Karpas-422 (cell line): ENCODE measurements around the gene FAM168B. TPM values are rescaled to one million over a fixed set of nuclear protein-coding genes. Genes with fewer than 3 reads are reported as not detected.

ENCODE experiments used
- DNase-seq: peaks from one replicate; pipeline ENCODE4 v3.0.0-alpha.2; 2015
- H2AFZ ChIP-seq: fragments of 200-600 bp; sonication (generic); 2 replicates; pipeline ENCODE4 v1.6.1; 2014; ENCODE audit warnings: antibody characterized with exemption, low read length, mixed read lengths
- H3K27ac ChIP-seq: fragments of 200-600 bp; sonication (generic); 2 replicates; pipeline ENCODE4 v1.5.1; 2014; ENCODE audit warnings: mild to moderate bottlenecking, low read length, moderate library complexity
- H3K27me3 ChIP-seq: fragments of 200-600 bp; sonication (generic); 2 replicates; pipeline ENCODE4 v1.6.1; 2014; ENCODE audit warnings: low read length, mixed read lengths
- H3K36me3 ChIP-seq: fragments of 200-600 bp; sonication (generic); 2 replicates; pipeline ENCODE4 v1.6.1; 2014; ENCODE audit warnings: low read length, mixed read lengths; ENCODE audit not compliant: insufficient read depth
- H3K4me1 ChIP-seq: fragments of 200-600 bp; sonication (generic); 2 replicates; pipeline ENCODE4 v1.6.1; 2014; ENCODE audit warnings: mild to moderate bottlenecking, low read length, mixed read lengths
- H3K4me2 ChIP-seq: fragments of 200-600 bp; sonication (generic); 2 replicates; pipeline ENCODE4 v1.6.1; 2014; ENCODE audit warnings: low read length, low read depth, mild to moderate bottlenecking; ENCODE audit not compliant: poor library complexity, severe bottlenecking
- H3K4me3 ChIP-seq: fragments of 200-600 bp; sonication (generic); 2 replicates; pipeline ENCODE4 v1.5.1; 2014; ENCODE audit warnings: mild to moderate bottlenecking, antibody characterized with exemption, low read length, mixed read lengths
- H3K79me2 ChIP-seq: fragments of 200-600 bp; sonication (generic); 2 replicates; pipeline ENCODE4 v1.6.1; 2014; ENCODE audit warnings: mild to moderate bottlenecking, low read length, mixed read lengths
- H3K9ac ChIP-seq: fragments of 200-600 bp; sonication (generic); 2 replicates; pipeline ENCODE4 v1.6.0; 2014; ENCODE audit warnings: low read length
- H3K9me2 ChIP-seq: fragments of 200-600 bp; sonication (generic), shearing (Covaris generic); replicated peaks from 2 replicates; pipeline ENCODE4 v1.6.0; 2014; ENCODE audit warnings: mild to moderate bottlenecking, low read length, moderate library complexity; ENCODE audit not compliant: insufficient read depth
- H3K9me3 ChIP-seq: fragments of 300-700, 200-600 bp; sonication (generic); 2 replicates; pipeline ENCODE4 v1.6.1; 2014; ENCODE audit warnings: low read length, mixed read lengths
- H4K20me1 ChIP-seq: fragments of 200-600 bp; sonication (generic); 2 replicates; pipeline ENCODE4 v1.6.1; 2014; ENCODE audit warnings: mild to moderate bottlenecking, antibody characterized with exemption, low read length, low read depth; ENCODE audit not compliant: insufficient read depth
- total RNA-seq: library from RNA; depleted of rRNA; stranded (reverse); fragments of >200 nt; shearing (Covaris generic); gene quantifications from 2 replicates; pipeline ENCODE4 v1.2.3, GENCODE V29; 2014; ENCODE audit warnings: low replicate concordance; rRNA removed

The FAM168B gene
- total RNA-seq, 1 experiment from 2014 or later = 43.2 TPM

DNA sequence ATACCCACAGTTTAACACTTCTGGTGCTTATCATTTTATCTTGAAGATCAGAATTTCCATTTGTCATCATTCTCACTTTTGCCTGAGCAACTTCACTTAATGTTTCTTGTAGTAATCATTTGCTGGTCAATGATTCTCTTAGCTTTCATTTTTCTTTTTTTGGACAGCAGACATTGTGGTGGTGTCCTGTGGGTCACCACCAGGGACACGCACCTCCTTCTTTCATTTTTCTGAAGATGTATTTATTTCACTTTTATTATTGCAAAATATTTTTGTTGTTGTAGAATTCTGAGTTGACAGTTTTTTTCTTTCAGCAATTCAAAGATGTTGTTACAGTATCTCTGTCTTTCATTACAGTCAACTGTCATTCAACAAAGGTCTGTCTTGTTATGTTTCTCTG is 84.3 kb downstream of the FAM168B start:
- Histone ChIP-seq H3K36me3 (no peaks in the 10 kb centered on the region), H3K9me3 (no peaks in the 10 kb centered on the region), H2AFZ (no peak overlapping the region), H3K27ac (no peak overlapping the region), H3K4me2 (no peak overlapping the region), H3K9me2 (no peaks in the 10 kb centered on the region), H3K4me1 (no peaks in the 10 kb centered on the region), H3K4me3 (no peak overlapping the region), H3K27me3 (no peaks in the 10 kb centered on the region), H4K20me1 (no peaks in the 10 kb centered on the region), H3K79me2 (no peaks in the 10 kb centered on the region), H3K9ac (no peak overlapping the region)
- no peak for DNase-seq

DNA sequence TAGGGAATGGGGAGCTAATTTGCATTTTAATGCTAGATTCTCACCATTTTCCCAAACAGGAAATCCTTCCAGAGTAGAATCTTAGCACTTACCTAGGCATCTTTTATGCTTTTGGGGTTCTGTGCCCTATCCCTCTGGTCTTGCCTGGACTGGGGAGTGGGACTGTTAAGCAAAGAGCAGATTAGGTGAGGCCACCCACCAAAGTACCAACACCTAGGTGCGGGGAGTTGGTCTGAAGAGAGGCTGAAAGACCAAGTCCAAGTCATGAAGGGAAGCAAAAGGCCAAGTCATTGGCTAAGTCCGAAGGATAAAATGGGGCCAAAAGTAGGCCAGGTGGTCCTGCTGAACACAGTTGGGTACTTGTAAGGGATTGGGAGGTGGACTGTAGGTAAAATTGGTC is 86.7 kb downstream of the FAM168B start:
- H3K4me2 ChIP-seq = no peak overlapping the region
- DNase-seq = no peak
- H3K27ac ChIP-seq = no peak overlapping the region

DNA sequence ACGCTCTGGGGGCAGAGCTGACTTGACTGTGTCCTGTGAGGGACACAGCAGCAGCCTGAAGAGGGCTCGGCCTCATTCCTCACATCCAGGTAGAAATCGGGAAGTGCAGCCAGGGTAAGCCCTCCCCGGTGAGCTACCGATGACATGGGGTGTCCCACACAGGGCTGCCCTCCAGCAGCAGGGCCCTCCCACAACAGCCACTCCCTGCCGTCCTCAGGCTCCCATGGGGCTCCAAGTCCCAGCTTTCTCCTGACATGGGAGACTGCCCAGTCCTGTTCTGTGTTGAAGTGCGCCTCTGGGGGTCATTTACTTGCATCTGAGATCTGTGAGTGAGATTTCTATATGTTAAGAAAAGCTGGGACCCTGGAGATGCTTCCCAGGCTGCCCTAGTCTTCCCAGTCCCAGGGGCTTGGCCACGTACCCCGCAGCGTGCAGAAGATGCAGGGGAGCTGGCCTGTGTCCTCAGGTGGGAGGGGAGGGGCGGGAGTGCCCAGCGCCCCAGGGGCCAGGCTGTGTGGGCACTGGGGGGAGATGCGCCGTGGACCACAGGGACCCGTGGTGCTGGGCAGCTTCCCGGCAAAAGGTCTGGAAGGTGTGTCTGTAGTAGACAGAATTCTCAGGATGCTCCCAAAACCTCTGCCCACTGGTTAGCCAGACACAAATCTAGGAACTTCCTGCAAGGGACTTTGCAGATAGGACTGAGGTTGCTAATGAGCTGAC is 87.9 kb downstream of the FAM168B start:
- DNase-seq = no peak
- Histone ChIP-seq H3K4me1 (no peaks in the 10 kb centered on the region), H3K4me3 (no peak overlapping the region), H3K9me2 (no peaks in the 10 kb centered on the region), H4K20me1 (no peaks in the 10 kb centered on the region), H2AFZ (no peak overlapping the region), H3K9ac (no peak overlapping the region), H3K9me3 (no peaks in the 10 kb centered on the region), H3K27me3 (no peaks in the 10 kb centered on the region), H3K36me3 (no peaks in the 10 kb centered on the region), H3K79me2 (no peaks in the 10 kb centered on the region), H3K4me2 (no peak overlapping the region), H3K27ac (no peak overlapping the region)

More for the DNA sequence above, 86.7 kb downstream of the FAM168B start:
- H3K27me3 ChIP-seq = no peaks in the 10 kb centered on the region
- H3K4me3 ChIP-seq = no peak overlapping the region
- no peaks in the 10 kb centered on the region for H3K4me1 ChIP-seq
- H3K9me3 ChIP-seq = no peaks in the 10 kb centered on the region
- no peaks in the 10 kb centered on the region for H3K9me2 ChIP-seq
- no peak overlapping the region for H2AFZ ChIP-seq
- H4K20me1 ChIP-seq = no peaks in the 10 kb centered on the region
- no peak overlapping the region for H3K9ac ChIP-seq
- H3K79me2 ChIP-seq = no peaks in the 10 kb centered on the region
- H3K36me3 ChIP-seq = no peaks in the 10 kb centered on the region

DNA sequence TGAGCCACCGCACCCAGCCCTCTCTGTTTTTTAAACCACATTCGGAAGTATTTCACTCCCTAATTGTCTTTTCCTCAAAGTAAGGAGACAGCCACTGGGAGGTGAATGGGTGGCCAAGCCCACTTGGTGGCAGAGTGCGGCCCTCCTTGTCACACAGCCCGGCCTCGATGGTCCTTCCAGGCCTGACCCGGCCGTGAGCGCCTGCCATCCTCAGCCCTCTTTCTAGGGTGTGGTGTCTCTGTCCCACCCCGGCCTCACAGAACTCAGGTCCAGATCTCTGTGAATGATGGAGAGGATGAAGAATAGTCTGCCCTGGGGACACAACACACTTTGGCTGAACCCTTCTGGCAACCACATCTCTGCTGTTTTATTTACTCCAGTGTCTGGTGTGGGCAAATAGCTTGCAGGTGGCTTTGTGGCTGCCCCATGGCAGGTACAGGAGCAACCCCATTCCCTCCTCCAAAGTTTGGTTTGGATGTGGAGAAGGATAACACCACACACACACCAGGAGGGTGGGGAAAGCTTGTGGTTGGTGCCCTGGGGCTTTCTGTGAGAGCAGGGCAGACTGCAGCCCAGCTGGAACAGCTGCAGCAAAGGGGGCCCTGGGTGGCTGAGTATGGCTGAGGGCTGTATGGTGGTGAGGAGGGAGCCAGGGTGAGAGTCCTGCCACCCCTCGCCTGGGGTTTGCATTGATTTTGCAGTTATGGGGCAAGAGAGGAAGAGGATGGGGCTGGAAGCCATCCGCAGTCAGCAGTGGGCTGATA is 88.6 kb downstream of the FAM168B start:
- H3K4me3 ChIP-seq = no peak overlapping the region

GRCh38 chr2:130998561-130998960 is 94.7 kb downstream of the FAM168B start:
- Histone ChIP-seq H4K20me1 (no peaks in the 10 kb centered on the region), H3K36me3 (no peaks in the 10 kb centered on the region), H3K9me2 (no peaks in the 10 kb centered on the region), H3K4me3 (no peak overlapping the region), H3K9me3 (no peaks in the 10 kb centered on the region), H3K79me2 (no peaks in the 10 kb centered on the region), H3K4me1 (no peaks in the 10 kb centered on the region), H3K9ac (no peak overlapping the region), H3K27ac (no peak overlapping the region), H3K27me3 (no peaks in the 10 kb centered on the region), H3K4me2 (no peak overlapping the region), H2AFZ (no peak overlapping the region)
- DNase-seq = no peak

More for the DNA sequence above, 88.6 kb downstream of the FAM168B start:
- no peak overlapping the region for H3K4me2 ChIP-seq
- no peaks in the 10 kb centered on the region for H3K79me2 ChIP-seq
- H4K20me1 ChIP-seq = no peaks in the 10 kb centered on the region
- H3K27ac ChIP-seq = no peak overlapping the region
- no peaks in the 10 kb centered on the region for H3K9me2 ChIP-seq
- no peak overlapping the region for H3K9ac ChIP-seq
- H2AFZ ChIP-seq = no peak overlapping the region
- DNase-seq = no peak
- H3K4me1 ChIP-seq = no peaks in the 10 kb centered on the region
- H3K36me3 ChIP-seq = no peaks in the 10 kb centered on the region
- no peaks in the 10 kb centered on the region for H3K27me3 ChIP-seq
- no peaks in the 10 kb centered on the region for H3K9me3 ChIP-seq

Other genes with a start within 250 kb of the FAM168B start
- 55.0 and 74.4 TPM in 2 replicates for gene PLEKHB2, start 11.9 kb upstream of the FAM168B start, total RNA-seq
- gene POTEE, start 116.1 kb upstream of the FAM168B start, total RNA-seq = 1.5 and 1.7 TPM in 2 replicates